Measurements from ENCODE around the gene TNS3. TPM values are rescaled to one million over a fixed set of nuclear protein-coding genes. Genes with fewer than 3 reads are reported as not detected.
"Not testable (repeated sequence)": the region's sequence is repeated elsewhere in the genome, so short reads cannot be mapped to it uniquely, and the experiment has no call there.

The TNS3 gene
- total RNA-seq, 2 experiments from 2014 or later, result not detected

DNA sequence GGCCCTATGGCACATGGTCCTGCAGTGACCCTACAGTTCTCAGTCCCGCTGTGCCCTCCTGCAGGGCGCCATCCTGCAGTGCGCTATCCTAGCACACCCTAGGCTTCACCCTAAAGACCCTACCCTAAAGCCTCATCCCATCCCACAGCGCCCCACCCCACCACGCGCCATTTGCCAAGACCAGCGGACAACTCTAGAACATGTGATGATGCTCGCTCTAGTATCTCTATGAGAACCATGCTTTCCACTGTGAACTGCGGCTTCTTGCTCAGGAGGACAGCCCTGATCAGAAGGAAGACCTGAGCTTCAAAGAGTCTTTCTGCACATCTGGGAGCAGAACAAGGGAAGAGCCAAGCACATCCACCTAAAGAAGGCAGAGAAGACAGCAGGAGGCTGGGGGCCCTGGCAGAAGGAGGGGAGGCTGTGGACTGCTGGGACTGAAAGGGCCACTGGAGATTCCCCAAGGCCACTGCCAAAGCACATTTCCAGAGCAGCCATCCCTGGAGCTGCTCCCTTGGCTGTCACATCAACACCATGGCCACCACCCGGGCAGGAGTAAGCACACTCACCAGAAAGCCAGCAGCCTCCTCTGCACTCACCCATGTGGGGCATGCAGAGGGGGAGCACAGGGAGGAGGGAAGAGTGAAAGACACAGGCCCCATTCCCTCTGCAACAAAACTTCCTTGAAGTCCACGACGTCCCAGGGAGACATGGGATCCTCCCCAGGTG is 134.1 kb downstream of the TNS3 start:
- DNase-seq, result no peak
- Mint-ChIP-seq H3K27ac (no peak overlapping the region), H3K4me1 (ENCODE audit: low read depth) (no peaks in the 10 kb centered on the region), H3K9me3 (ENCODE audit: insufficient read depth) (no peaks in the 10 kb centered on the region), H3K27me3 (ENCODE audit: low read depth) (no peaks in the 10 kb centered on the region), H3K36me3 (ENCODE audit: low read depth) (no peaks in the 10 kb centered on the region), H3K4me3 (no peak overlapping the region)
- ATAC-seq, result no peak
- ChIA-PET CTCF (no interaction called here), POLR2A (interaction anchor here (0.6 kb wide), 1 partner anchor 95 kb away, joined by 3 read pairs; no protein-coding TSS in a partner anchor)

DNA sequence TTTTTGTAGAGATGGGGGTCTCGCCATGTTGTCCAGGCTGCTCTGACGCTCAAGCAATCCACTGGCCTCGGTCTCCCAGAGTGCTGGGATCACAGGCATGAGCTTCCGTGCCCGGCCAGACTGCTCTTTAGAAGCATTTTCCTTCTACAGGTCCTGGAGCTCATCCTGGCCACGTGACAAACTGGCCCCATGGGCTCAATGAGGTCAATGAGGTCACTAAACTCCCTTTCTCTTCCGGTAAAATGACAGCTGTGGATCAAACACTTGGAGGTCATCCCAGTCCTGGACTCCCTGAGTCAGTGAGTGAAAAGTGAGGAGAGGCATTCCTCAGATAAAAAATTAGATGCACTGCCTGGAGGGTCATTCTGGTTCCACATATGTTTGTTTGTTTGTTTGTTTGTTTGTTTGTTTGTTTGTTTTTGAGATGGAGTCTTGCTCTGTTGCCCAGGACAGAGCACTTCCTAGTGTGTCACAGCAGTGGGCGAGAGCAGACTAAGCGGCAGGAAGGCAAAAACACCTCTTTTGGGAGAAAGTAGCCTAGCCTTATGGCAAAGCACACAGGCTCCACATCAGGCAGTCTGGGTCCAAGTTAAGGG is 134.9 kb downstream of the TNS3 start:
- no peaks in the 10 kb centered on the region for H3K9me3 Mint-ChIP-seq (ENCODE audit: insufficient read depth)
- no peak overlapping the region for H3K4me3 Mint-ChIP-seq
- no peak overlapping the region for H3K27ac Mint-ChIP-seq
- H3K36me3 Mint-ChIP-seq (ENCODE audit: low read depth), result no peaks in the 10 kb centered on the region
- ChIA-PET CTCF (no interaction called here), POLR2A (no interaction called here)
- H3K4me1 Mint-ChIP-seq (ENCODE audit: low read depth), result no peaks in the 10 kb centered on the region
- DNase-seq (no peak), ATAC-seq (no peak)
- H3K27me3 Mint-ChIP-seq (ENCODE audit: low read depth), result no peaks in the 10 kb centered on the region

DNA sequence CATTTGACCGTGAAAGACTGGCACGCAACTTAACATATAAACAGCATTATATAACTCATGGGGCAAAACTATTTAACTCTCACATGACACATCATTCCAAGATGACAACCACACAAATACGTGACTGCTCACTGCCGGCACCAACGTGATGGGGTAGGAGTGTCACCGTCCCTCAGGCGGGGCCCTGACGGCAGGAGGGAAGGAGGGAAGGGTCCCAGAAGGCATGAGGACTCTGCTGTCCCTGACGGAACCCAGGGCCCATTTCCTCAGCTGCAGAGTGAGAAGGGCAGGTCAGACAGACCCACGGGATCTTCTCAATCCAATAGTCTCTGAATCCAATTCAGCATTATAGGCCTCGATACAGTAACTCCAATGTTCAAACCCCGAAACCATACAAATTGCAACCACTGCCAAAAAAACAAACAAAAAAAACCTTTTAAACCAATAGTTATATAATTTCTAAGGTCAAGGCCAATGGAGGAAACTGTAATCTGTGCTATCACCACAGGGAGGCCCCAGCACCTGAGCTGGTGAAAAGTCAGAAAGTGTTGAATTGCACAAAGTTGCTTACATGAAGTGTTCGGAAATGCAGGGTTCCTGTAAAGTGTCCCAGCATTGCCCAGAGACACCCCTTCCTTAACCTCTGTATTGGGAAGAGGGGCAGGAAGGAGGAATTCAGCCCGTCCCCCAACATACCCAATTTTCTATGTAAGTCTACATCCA is 137.4 kb downstream of the TNS3 start:
- Mint-ChIP-seq H3K4me3 (no peak overlapping the region), H3K27ac (no peak overlapping the region), H3K4me1 (ENCODE audit: low read depth) (no peaks in the 10 kb centered on the region), H3K36me3 (ENCODE audit: low read depth) (no peaks in the 10 kb centered on the region), H3K27me3 (ENCODE audit: low read depth) (no peaks in the 10 kb centered on the region), H3K9me3 (ENCODE audit: insufficient read depth) (no peaks in the 10 kb centered on the region)
- no peak for DNase-seq
- ATAC-seq, result no peak
- ChIA-PET POLR2A (no interaction called here), CTCF (no interaction called here)

DNA sequence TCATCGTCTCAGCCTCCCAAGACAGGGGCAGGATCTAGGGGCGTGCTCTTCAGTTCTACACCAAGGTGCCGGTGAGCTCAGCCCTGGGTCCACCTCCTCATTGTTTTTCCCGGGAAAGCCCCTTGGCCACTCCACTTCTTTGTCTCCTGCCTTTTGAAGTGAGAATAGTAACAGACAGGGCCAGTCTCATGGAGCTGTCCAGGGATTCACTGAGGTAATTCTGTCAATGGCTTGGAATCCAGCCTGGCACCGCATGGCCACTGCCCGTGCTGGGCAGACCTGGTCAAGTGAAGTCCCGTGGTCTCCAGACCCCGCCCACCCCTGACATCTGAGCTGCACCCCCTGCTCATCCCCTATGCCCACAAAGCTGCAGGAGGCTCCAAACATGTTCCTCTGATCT is 138.9 kb downstream of the TNS3 start:
- no peaks in the 10 kb centered on the region for H3K4me1 Mint-ChIP-seq (ENCODE audit: low read depth)
- no peak for ATAC-seq
- POLR2A ChIA-PET, result no interaction called here
- no peaks in the 10 kb centered on the region for H3K9me3 Mint-ChIP-seq (ENCODE audit: insufficient read depth)
- no peak overlapping the region for H3K4me3 Mint-ChIP-seq
- CTCF ChIA-PET, result interaction anchor here (0.6 kb wide), 1 partner anchor 9 kb away, joined by 3 read pairs; no protein-coding TSS in a partner anchor
- H3K27ac Mint-ChIP-seq, result no peak overlapping the region
- no peaks in the 10 kb centered on the region for H3K27me3 Mint-ChIP-seq (ENCODE audit: low read depth)
- DNase-seq, result no peak
- H3K36me3 Mint-ChIP-seq (ENCODE audit: low read depth), result no peaks in the 10 kb centered on the region

DNA sequence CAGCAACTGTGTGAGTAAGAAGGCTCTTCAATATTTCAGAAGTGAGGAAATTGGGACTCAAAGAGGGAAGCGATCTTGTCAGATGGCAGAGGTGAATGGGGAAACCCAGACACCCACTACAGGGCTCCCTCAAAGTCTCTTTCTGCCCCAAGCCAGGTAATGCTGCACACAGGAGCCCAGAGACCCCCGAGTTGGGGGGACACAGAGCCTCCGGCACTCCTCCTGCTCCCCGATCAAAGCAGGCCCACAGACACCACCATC is 139.4 kb downstream of the TNS3 start:
- no peak for ATAC-seq
- Mint-ChIP-seq H3K4me1 (ENCODE audit: low read depth) (no peaks in the 10 kb centered on the region), H3K4me3 (no peak overlapping the region), H3K9me3 (ENCODE audit: insufficient read depth) (no peaks in the 10 kb centered on the region), H3K36me3 (ENCODE audit: low read depth) (no peaks in the 10 kb centered on the region), H3K27me3 (ENCODE audit: low read depth) (no peaks in the 10 kb centered on the region), H3K27ac (no peak overlapping the region)
- ChIA-PET CTCF (no interaction called here), POLR2A (no interaction called here)
- DNase-seq, result no peak

DNA sequence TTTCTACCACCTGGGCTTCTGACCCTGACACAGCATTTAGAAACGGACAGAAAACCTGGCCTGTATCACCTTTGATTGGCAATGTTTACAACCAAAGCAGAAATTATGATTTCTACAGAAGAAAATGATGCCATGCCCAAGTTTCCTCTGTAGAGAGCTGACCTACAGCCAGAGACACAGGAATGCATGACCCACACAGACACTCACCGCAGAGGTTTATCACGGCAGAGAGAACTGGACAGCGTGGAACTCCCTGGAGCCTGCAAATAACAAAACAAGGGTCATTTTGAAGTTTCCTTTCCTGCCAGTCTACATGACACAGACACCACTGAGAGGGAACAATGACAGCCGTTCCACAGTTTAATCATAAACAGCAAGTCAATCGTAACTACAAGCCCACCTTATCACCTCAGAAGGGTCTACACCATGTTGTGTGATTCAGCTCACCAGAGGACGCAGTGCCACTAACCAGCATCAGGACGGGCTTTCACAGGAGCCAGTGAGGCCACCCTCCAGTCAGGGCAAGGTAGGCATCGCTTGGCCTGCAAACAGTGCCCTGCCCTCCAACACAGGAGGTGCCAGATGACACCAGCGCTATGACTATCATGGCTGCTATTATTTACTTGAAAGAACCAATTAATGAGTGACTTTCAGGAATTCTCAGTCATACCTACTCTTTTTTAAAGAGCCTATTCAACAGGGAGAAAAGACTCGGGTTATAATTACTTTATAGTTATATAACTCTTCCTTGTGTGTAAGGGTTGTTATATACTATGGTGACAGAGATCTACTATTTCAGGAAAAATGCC is 139.9 kb downstream of the TNS3 start:
- no peak for ATAC-seq
- no peak for DNase-seq
- ChIA-PET POLR2A (no interaction called here), CTCF (no interaction called here)
- Mint-ChIP-seq H3K27me3 (ENCODE audit: low read depth) (no peaks in the 10 kb centered on the region), H3K4me3 (no peak overlapping the region), H3K9me3 (ENCODE audit: insufficient read depth) (no peaks in the 10 kb centered on the region), H3K27ac (no peak overlapping the region), H3K4me1 (ENCODE audit: low read depth) (no peaks in the 10 kb centered on the region), H3K36me3 (ENCODE audit: low read depth) (no peaks in the 10 kb centered on the region)

DNA sequence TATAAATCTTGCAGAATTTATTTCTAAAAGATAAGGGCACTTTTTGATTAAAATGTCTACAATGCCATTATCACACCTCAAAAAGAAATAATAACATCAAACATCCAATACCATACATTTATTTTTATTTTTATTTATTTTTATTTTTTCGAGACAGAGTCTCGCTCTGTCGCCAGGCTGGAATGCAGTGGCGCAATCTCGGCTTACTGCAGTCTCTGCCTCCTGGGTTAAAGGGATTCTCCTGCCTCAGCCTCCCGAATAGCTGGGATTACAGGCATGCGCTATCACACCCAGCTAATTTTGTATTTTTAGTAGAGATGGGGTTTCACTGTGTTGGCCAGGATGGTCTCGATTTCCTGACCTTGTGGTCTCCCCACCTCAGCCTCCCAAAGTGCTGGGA is 140.9 kb downstream of the TNS3 start:
- H3K36me3 Mint-ChIP-seq (ENCODE audit: low read depth); ATAC-seq; H3K4me1 Mint-ChIP-seq (ENCODE audit: low read depth); DNase-seq; CTCF ChIA-PET; H3K4me3 Mint-ChIP-seq; H3K9me3 Mint-ChIP-seq (ENCODE audit: insufficient read depth); H3K27ac Mint-ChIP-seq; H3K27me3 Mint-ChIP-seq (ENCODE audit: low read depth); POLR2A ChIA-PET: not testable (repeated sequence)

DNA sequence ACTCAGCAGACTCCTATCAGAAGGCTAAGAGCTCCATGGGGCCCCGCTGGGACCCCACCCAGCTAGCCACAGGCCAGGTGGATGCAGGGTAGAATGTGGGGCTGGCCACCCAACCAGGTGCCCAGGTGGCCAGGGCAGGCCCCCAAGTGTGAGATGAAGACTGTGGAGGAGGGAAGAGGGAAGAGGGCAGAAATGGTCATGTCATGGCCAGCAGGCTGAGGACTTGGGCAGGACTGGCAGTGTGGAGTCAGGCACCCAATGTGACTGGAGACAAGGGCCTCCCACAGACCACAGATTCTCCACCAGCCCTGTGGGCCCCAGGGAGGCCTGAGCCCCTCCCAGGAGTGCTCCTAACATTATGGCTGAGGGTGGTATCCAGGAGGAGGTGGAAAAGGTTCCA is 141.6 kb downstream of the TNS3 start:
- Mint-ChIP-seq H3K36me3 (ENCODE audit: low read depth) (no peaks in the 10 kb centered on the region), H3K27ac (no peak overlapping the region), H3K27me3 (ENCODE audit: low read depth) (no peaks in the 10 kb centered on the region), H3K4me3 (no peak overlapping the region), H3K4me1 (ENCODE audit: low read depth) (no peaks in the 10 kb centered on the region), H3K9me3 (ENCODE audit: insufficient read depth) (no peaks in the 10 kb centered on the region)
- POLR2A ChIA-PET, result no interaction called here
- ATAC-seq (no peak), DNase-seq (no peak)
- CTCF ChIA-PET, result no interaction called here

DNA sequence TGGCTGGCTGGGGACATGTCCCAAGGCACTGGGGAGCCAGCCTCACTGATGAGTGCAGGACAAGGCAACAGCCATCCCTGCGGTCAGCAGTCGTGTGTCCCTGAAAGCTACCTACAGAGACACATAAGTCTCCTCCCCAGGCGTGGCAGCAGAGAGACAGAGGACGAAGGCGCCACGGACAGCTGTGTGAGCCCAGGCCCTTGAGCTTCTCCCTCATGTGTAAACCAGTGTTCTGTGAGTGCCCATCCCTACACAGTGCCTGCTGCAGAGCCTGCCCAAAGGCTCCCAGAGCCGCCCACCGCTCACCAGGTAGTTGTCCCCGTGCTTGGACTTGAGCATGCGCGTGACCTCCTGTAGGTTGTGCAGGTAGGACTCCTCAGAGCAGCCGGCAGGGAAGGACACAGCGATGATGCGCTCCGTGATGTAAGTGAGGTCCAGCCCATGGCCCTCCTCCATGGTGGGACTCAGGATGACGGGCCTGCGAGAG is 142.7 kb downstream of the TNS3 start:
- H3K27me3 Mint-ChIP-seq (ENCODE audit: low read depth), result no peaks in the 10 kb centered on the region
- ChIA-PET POLR2A (no interaction called here), CTCF (no interaction called here)
- H3K4me1 Mint-ChIP-seq (ENCODE audit: low read depth), result no peaks in the 10 kb centered on the region
- ATAC-seq, result no peak
- H3K27ac Mint-ChIP-seq, result no peak overlapping the region
- no peak for DNase-seq
- H3K36me3 Mint-ChIP-seq (ENCODE audit: low read depth), result no peaks in the 10 kb centered on the region
- no peak overlapping the region for H3K4me3 Mint-ChIP-seq
- no peaks in the 10 kb centered on the region for H3K9me3 Mint-ChIP-seq (ENCODE audit: insufficient read depth)

DNA sequence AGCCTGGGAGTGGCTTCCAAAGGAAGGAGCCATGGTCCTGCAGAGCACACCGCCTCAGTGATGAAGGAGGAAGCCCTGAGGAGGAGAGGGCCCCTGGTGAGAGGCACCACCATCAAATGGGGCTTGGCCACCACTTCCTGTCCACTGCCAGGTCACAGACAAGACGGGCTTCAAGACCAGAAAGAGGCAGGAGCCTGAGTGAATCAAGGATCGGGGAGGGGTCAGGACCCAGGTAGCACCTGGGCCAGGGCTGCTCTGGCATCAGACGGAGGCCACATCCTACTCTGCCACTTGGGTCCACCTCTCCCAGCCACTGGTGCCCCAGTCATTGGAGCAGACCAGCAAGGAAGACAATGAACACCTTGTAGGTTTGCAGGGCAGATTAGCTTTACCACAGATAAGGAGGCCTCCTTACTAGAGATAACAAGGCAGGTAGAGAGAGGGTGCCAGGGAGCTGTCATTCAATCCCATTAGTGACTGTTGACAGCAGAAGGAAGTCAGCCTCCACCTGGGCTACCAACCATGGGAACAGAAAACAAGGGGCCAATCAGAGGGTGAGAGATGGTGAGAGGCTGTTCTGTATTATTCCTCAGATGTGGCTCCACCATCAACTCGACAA is 143.4 kb downstream of the TNS3 start:
- H3K4me1 Mint-ChIP-seq (ENCODE audit: low read depth), result no peaks in the 10 kb centered on the region
- ChIA-PET POLR2A (no interaction called here), CTCF (no interaction called here)
- H3K36me3 Mint-ChIP-seq (ENCODE audit: low read depth), result no peaks in the 10 kb centered on the region
- H3K27me3 Mint-ChIP-seq (ENCODE audit: low read depth), result no peaks in the 10 kb centered on the region
- H3K27ac Mint-ChIP-seq, result no peak overlapping the region
- H3K4me3 Mint-ChIP-seq, result no peak overlapping the region
- no peaks in the 10 kb centered on the region for H3K9me3 Mint-ChIP-seq (ENCODE audit: insufficient read depth)
- DNase-seq (no peak), ATAC-seq (no peak)

DNA sequence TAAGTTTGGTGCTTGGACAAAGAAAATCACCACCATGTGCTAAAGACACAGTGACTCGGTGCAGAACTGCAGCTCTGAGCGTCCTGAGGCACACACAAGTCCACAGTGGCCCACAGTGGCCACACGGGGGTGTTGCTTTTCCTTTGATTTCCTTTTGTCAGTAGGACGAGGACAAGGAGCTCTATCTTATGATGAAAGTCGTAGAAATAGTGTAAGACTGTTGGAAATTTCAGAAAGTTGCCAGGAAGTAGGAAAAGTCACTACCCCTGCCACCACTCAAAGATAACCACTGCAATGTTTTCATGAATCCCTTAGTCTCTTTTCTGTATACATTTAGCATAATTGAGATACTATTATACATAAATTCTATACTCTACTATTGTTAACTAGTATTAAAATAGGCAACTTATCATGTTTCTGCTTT is 146.0 kb downstream of the TNS3 start:
- no peaks in the 10 kb centered on the region for H3K9me3 Mint-ChIP-seq (ENCODE audit: insufficient read depth)
- CTCF ChIA-PET, result no interaction called here
- no peak overlapping the region for H3K4me3 Mint-ChIP-seq
- no peaks in the 10 kb centered on the region for H3K36me3 Mint-ChIP-seq (ENCODE audit: low read depth)
- H3K27ac Mint-ChIP-seq, result no peak overlapping the region
- no peak for DNase-seq
- no peak for ATAC-seq
- no peaks in the 10 kb centered on the region for H3K27me3 Mint-ChIP-seq (ENCODE audit: low read depth)
- no peaks in the 10 kb centered on the region for H3K4me1 Mint-ChIP-seq (ENCODE audit: low read depth)
- POLR2A ChIA-PET, result no interaction called here

DNA sequence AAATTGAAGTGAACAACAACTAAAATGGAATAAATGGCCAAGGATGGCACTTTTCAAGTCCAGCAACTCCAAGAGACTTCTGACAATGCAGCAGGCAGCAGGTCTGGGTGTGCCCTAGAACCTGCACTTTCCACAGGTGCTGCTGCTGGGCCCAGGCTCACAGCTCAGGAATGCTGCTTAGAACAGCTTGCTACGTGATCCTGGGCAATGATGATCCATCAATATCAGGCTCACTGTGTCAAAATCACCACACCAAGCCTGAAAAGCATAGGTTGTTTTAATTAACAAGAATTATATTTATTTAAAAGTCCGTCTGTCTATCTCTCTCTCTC is 148.4 kb downstream of the TNS3 start:
- ChIA-PET CTCF (interaction anchor here (0.7 kb wide), 1 partner anchor 10 kb away, joined by 3 read pairs; no protein-coding TSS in a partner anchor), POLR2A (no interaction called here)
- Mint-ChIP-seq H3K36me3 (ENCODE audit: low read depth) (no peaks in the 10 kb centered on the region), H3K4me1 (ENCODE audit: low read depth) (no peaks in the 10 kb centered on the region), H3K27ac (no peak overlapping the region), H3K27me3 (ENCODE audit: low read depth) (no peaks in the 10 kb centered on the region), H3K4me3 (no peak overlapping the region), H3K9me3 (ENCODE audit: insufficient read depth) (no peaks in the 10 kb centered on the region)
- ATAC-seq, result no peak
- DNase-seq, result no peak

Measured in activated CD8-positive, alpha-beta T cell treated with anti-CD3 and anti-CD28 coated beads, Interleukin-2, amount 10 ng/mL, durations not matched to agents 7 days and 5 days (primary cell).